Ectodermal cell (in vitro differentiated cells): ENCODE measurements around the gene SEC22A.
A peak's percentile ranks its signal among the peaks of the same experiment; 100 is the strongest.
"Not testable (repeated sequence)": the region's sequence is repeated elsewhere in the genome, so short reads cannot be mapped to it uniquely, and the experiment has no call there.

Source experiments
- H3K27ac ChIP-seq: 2 replicates; pipeline ENCODE4 v1.7.0; 2013; ENCODE audit warnings: mild to moderate bottlenecking, low read depth, low read length; ENCODE audit not compliant: insufficient read depth, poor library complexity, severe bottlenecking
- H3K27me3 ChIP-seq: 2 replicates; pipeline ENCODE4 v1.7.0; 2013; ENCODE audit warnings: mild to moderate bottlenecking, low read length; ENCODE audit not compliant: insufficient read depth, control insufficient read depth, poor library complexity, severe bottlenecking
- H3K36me3 ChIP-seq: one replicate; pipeline ENCODE4 v1.7.0; 2013; ENCODE audit warnings: low read length; ENCODE audit not compliant: control insufficient read depth, insufficient read depth
- H3K4me1 ChIP-seq: one replicate; pipeline ENCODE4 v1.7.0; 2013; ENCODE audit warnings: low read length; ENCODE audit not compliant: control insufficient read depth, insufficient read depth
- H3K4me3 ChIP-seq: 2 replicates; pipeline ENCODE4 v1.7.0; 2013; ENCODE audit warnings: low read depth, low read length, control low read depth; ENCODE audit not compliant: insufficient read depth
- H3K9me3 ChIP-seq: 2 replicates; pipeline ENCODE4 v1.7.0; 2013; ENCODE audit warnings: mild to moderate bottlenecking, low read length, moderate library complexity; ENCODE audit not compliant: control insufficient read depth
- WGBS, 2 experiments: methylation state at CpG; one replicate each; pipeline ENCODE4 v1.1.7; 2013; ENCODE audit warnings: missing lambda C conversion rate in 2 of 2; 5-methylcytosine and 5-hydroxymethylcytosine counted together

The SEC22A gene

DNA sequence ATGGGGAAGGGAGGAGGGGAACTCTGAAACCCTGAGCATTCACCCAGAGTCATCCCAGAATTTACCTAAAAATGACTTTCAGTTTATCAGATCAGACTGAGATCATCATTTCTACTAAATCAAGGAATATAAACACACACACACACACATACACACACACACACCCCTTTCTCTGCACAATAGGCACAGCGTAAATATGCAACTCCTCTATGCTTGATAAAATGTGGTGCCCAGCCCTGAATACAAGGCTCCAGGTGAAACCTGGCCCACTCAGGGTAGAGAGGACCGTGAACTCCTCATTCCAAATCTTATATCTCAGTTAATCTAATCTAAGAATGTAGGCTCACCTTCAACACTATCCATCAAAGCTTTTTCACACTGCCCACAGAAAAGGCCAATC, 31.8 kb upstream of the SEC22A start:
- no peaks in the 10 kb centered on the region for H3K4me1 ChIP-seq
- no peaks in the 10 kb centered on the region for H3K9me3 ChIP-seq
- no peaks in the 10 kb centered on the region for H3K27me3 ChIP-seq
- no peak overlapping the region for H3K27ac ChIP-seq
- H3K4me3 ChIP-seq = no peak overlapping the region
- H3K36me3 ChIP-seq = no peaks in the 10 kb centered on the region
- WGBS, 2 experiments = 62 to 74% methylated on average over 2 of the region's 2 CpGs

DNA sequence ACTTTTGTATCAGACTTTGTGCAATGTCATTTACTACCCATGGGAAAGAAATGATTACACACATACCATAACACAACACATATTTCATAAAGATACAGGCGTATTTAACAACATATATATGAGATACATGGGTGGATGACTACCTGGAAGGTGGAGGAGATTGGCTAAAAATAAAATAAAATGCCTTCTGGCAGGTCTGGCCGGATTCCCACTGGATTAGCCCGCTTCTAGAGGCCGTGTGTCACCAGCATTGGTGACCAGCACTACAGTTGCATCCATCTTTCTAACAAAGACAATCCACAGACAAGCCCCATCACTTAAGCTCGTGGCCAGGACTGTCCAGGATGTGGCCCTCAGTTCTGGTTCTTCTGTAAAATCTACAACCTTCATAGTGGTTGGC, 21.0 kb upstream of the SEC22A start:
- Histone ChIP-seq H3K27me3 (no peaks in the 10 kb centered on the region), H3K27ac (no peak overlapping the region), H3K9me3 (no peaks in the 10 kb centered on the region), H3K4me3 (no peak overlapping the region), H3K4me1 (no peaks in the 10 kb centered on the region), H3K36me3 (no peaks in the 10 kb centered on the region)
- 94 to 97% methylated on average over 4 of the region's 5 CpGs for WGBS, 2 experiments

DNA sequence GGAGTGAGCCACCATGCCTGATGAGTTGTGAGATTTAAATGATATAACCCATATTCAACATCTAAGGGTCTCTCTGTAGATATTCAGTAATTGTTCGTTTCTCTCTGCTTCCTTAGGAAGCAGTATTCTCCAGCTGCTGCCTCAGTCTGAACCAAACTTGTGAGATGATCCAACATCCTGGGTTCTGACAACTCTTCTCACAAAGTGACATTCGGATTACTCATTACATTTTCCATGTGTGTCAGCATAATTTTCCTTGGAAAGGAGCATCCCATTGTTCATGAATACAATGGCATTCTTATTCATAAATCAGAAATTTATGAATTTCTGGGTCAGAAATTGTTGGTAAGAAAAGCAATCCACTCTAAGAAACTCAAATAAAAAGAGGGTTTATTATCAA, 15.0 kb upstream of the SEC22A start:
- Histone ChIP-seq H3K27me3 (no peaks in the 10 kb centered on the region), H3K4me3 (no peak overlapping the region), H3K9me3 (no peaks in the 10 kb centered on the region), H3K27ac (no peak overlapping the region), H3K36me3 (no peaks in the 10 kb centered on the region), H3K4me1 (no peaks in the 10 kb centered on the region)
- 94 to 95% methylated on average over 2 of the region's 2 CpGs for WGBS, 2 experiments

DNA sequence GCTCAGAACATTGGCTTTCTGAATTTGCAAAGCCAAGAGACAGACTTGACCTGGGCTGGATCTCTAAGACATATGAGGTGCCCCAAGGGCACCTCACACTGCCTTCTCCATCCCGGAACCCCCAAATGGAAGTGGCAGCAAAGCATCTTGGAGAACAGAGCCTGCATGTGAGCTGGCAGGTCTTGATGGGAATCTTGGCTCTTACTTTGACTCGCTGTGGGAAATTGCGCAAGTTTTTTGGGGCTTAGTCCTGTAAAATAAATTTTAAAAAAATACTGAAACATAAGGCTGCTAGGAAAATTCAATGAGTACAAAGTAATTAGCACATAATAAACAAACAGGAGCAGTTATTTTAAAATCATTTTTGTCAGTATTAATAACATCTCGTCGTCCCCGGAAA, 13.7 kb upstream of the SEC22A start:
- H3K36me3 ChIP-seq = no peaks in the 10 kb centered on the region
- no peaks in the 10 kb centered on the region for H3K9me3 ChIP-seq
- H3K4me3 ChIP-seq = no peak overlapping the region
- WGBS, 2 experiments = 86 to 87% methylated on average over 5 to 6 of the region's 6 CpGs
- H3K27me3 ChIP-seq = no peaks in the 10 kb centered on the region
- no peaks in the 10 kb centered on the region for H3K4me1 ChIP-seq
- H3K27ac ChIP-seq = no peak overlapping the region

DNA sequence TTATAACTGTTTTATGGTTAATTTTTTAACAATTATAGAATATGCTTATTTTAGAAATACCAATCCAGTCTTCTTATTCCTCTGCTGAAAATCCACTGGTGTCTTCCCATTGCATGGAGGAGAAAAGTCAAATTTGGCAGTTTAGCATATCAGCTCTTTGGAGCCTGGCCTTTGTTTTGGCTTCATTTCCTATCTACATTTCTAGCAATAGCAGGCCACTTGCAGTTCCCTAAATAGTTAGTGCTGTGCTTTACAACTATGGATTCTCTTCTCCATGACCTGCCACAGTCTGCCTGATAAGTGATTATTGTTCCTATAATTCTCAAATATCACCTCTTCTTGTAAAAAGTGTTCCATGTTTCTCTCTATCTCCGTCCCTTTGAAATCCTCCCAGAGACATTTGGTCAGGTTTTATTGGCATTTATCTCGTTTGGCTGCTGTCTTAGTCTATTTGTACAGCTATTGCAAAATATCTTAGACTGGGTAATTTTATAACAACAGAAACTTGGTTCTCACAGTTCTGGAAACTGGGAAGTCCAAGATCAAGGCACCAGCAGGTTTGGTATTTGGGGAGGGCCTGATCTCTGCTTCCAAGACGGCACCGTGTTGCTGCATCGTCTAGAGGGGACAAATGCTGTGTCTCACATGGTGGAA, 8.2 kb upstream of the SEC22A start:
- WGBS, 2 experiments = 88 to 91% methylated on average over 4 to 5 of the region's 5 CpGs
- Histone ChIP-seq H3K4me1 (no peaks in the 10 kb centered on the region), H3K36me3 (no peaks in the 10 kb centered on the region), H3K4me3 (no peak overlapping the region), H3K27me3 (no peaks in the 10 kb centered on the region), H3K9me3 (no peaks in the 10 kb centered on the region), H3K27ac (no peak overlapping the region)

DNA sequence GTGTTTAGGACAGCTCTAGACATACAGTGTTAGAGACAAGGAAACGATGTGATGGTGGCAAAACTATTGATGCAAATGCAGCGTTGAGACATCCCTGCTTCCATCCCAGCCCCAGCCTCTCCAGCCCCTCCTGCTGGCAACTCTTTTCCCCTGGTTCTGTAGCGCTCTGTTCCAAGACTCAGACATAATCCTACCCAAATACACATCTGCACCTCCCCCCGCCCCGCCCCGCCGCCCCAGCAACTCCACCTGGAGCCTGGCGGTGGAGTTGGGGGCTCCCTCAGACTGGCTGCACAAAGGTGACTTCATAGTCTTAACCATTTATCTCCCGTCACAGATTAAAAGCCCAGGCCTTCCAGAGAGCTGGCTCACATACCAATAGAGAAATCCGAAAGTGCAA, 7.2 kb upstream of the SEC22A start:
- Histone ChIP-seq H3K4me1 (no peaks in the 10 kb centered on the region), H3K36me3 (no peaks in the 10 kb centered on the region), H3K27me3 (no peaks in the 10 kb centered on the region), H3K27ac (no peak overlapping the region), H3K9me3 (no peaks in the 10 kb centered on the region), H3K4me3 (no peak overlapping the region)
- WGBS, 2 experiments = 6 to 15% methylated on average over 8 to 10 of the region's 10 CpGs

DNA sequence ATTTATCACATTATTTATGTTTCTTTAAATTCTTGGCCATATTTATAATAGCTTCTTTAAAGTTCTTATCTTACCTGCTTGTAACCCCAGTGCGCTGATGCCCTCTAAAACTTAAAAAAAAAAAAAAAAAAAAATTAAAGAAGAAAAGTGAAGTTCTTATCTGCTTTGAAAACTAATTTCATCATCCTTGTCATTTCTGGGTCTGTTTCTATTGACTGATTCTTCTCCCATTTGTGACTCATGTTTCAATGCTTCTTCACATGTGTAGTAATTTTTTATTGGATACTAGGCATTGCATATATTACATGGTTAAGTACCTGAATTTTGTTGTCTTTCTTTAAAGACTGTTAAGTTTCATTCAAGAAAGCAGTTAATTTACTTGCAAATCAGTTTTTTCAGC, 3.4 kb upstream of the SEC22A start:
- no peak overlapping the region for H3K4me3 ChIP-seq
- 60% methylated on average over 1 of the region's 1 CpG; no CpG with 5 or more reads in 1 of the 2 experiments for WGBS, 2 experiments
- H3K4me1 ChIP-seq = peaks cover 10% of the 10 kb centered on the region
- no peaks in the 10 kb centered on the region for H3K27me3 ChIP-seq
- no peaks in the 10 kb centered on the region for H3K36me3 ChIP-seq
- no peak overlapping the region for H3K27ac ChIP-seq
- H3K9me3 ChIP-seq = no peaks in the 10 kb centered on the region

DNA sequence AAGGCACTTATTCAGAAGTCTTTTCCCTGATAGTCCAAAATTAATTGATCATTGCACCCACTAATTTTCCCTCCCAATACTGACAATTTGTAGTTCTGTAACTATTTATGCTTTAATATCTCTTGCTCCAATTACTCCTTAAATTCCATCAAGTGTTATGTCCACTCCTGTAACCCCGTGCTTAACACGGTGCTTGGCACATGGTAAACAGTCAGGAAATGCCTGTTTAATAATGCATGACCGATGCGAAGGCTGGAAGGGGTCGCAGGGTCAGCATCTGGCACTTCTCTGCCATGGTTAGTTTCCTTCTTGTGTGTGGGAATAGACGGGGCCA, 553 bp upstream of the SEC22A start:
- WGBS, 2 experiments = 14 to 17% methylated on average over 6 of the region's 6 CpGs
- Histone ChIP-seq H3K27me3 (no peaks in the 10 kb centered on the region), H3K4me1 (peaks cover 10% of the 10 kb centered on the region), H3K9me3 (no peaks in the 10 kb centered on the region), H3K36me3 (no peaks in the 10 kb centered on the region), H3K27ac (peak overlapping the region; percentile 62), H3K4me3 (peak overlapping the region; percentile 98)

DNA sequence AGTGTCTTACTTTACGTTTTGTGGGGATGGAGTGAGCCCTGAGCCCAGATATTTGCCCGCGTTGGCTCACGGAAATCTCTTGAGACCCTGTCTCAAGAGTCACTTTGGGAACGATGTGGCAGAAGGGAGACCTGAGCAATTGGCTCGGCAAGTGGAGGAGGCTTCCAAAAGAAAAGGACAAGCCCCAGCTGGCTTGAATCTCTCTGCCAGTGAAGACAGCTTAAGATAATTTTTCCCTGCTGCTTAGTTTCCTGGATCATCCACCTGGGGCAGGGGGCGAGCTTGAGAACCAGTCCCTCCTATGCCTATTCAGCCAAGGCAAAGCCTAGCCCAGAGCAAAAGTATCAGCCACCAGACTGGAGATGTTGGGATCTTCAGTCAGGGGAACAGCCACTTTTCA, 708 bp downstream of the SEC22A start:
- no peaks in the 10 kb centered on the region for H3K36me3 ChIP-seq
- H3K4me1 ChIP-seq = peaks cover 10% of the 10 kb centered on the region
- 5% methylated on average over 7 of the region's 7 CpGs for WGBS, 2 experiments
- no peaks in the 10 kb centered on the region for H3K9me3 ChIP-seq
- H3K4me3 ChIP-seq = peak overlapping the region; percentile 98
- no peaks in the 10 kb centered on the region for H3K27me3 ChIP-seq
- H3K27ac ChIP-seq = no peak overlapping the region

DNA sequence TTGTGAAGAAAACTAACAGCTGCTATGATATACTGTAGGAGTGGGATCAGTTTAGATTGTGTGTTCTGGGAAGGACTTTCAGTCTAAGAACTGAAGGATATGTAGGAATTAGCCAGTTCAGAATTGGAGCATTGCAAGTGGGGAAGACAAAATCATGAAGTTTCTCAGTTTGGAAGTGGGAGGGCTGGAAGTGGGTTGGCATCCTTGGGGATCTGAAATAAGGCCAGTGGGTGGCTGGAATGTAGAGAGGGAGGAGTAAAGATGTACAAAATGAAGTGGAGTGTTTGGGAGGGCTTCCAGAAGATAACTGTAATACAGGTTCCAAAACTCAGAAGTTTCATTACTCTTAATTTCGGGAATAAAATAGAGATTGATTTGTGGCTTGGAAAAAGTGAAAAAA, 17.2 kb downstream of the SEC22A start:
- H3K4me1 ChIP-seq = no peaks in the 10 kb centered on the region
- H3K27me3 ChIP-seq = no peaks in the 10 kb centered on the region
- H3K4me3 ChIP-seq = no peak overlapping the region
- H3K36me3 ChIP-seq = peaks cover 3% of the 10 kb centered on the region
- no peak overlapping the region for H3K27ac ChIP-seq
- H3K9me3 ChIP-seq = no peaks in the 10 kb centered on the region
- 89 to 96% methylated on average over 1 of the region's 1 CpG for WGBS, 2 experiments

DNA sequence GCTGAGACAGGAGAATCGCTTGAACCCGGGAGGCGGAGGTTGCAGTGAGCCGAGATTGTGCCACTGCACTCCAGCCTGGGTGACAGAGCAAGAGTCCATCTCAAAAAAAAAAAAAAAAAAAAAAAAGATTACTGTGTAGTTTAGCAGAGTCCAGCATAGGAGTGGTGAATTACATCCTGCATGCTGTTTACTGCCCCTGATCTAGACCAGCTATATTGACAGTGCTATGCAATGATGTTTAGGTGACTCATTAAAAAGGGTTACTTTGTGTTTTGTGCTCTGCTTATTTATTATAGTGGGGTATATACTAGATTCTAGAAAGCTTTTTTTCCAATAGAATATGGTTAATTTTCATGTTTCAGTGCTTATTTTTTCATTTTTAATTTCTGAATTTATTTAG, 19.6 kb downstream of the SEC22A start:
- not testable (repeated sequence) for H3K36me3 ChIP-seq, H3K27ac ChIP-seq, H3K9me3 ChIP-seq, H3K4me1 ChIP-seq, H3K27me3 ChIP-seq, H3K4me3 ChIP-seq
- 87 to 88% methylated on average over 4 of the region's 4 CpGs for WGBS, 2 experiments
